ENCODE data around the gene STX19.

The STX19 gene

DNA sequence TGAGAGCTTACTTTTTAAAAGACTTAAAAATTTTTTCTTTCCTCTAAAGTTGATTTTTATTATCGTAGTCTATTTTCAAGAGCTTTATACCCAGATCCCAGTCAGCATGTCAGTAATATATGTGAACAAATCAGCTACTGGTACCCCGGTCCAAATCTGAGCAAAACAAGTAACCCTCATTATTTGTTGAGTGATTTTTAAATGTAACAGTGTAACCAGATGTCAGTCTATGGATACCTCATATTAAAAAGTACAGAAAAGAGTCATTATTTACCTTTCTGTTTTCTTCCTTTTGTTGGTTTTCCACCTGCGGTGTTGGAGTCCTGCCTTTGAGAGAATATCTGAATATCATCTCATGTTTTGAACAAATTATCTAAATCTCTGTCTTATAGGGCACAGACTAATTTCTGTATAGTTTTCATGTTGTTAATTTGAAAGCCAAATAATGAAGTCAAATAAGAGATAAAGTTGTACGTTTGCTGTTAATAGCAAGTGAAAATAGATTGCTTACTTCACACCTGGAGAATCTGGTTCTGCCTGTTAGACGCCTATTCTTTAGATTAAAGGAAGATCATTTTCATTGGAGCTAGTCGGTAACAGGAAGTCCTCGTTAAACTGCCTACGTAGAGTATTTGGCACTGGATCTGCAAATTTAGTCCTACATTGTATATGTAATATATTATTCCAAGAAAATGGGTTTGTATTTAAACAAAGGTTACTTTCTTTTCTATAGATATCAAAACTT, at the start of gene STX19:
STX19 (minus strand) TSS at position 505 of the 745 bp plus-strand sequence. CDS start 13,328 bp downstream, outside the sequence.
- peak within 1 kb of the TSS; percentile 77 for H3K4me3 ChIP-seq (ENCODE audit: low read length)

GRCh38 chr3:94076055-94076454, 47.7 kb upstream of the STX19 start:
- TF ChIP-seq CTCF (IDR thresholded peaks at IDR 0.05; ENCODE audit: insufficient read depth, low read depth, low read length, missing control alignments), result no peak
- DNase-seq (ENCODE audit: low read depth), result peak; percentile 50
- no peak overlapping the region for H3K4me3 ChIP-seq (ENCODE audit: low read length)

More for the DNA sequence above, at the start of gene STX19:
- no peak for TF ChIP-seq CTCF (IDR thresholded peaks at IDR 0.05; ENCODE audit: insufficient read depth, low read depth, low read length, missing control alignments)
- peak; percentile 92 for DNase-seq (ENCODE audit: low read depth)

DNA sequence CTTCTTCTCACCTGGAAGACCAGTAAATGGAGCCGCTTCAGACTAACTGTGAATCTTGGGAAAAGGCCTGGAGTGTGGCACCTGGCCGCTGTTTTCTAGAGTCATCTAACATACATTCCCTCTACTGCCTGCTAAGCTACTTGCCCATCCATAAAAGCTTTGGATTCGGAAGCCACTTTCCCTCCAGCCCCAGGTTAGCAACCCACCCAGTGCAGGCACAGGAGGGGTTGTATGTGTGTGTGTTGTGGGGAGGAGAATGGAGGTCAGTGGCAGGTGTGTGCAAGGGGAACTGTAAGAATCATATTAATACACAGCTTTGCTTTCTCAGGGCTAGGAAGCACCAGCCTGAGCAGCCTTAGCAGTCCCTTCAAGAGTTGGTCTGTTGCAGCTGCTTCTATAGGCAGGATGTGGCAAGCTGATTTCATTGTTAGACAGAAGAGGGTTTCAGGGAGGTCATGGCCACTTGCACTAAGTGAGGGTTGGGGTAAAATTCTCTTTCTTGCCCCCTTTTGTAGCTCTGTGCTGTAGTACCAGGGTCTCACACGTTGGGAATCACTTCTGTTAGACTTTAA, 43.4 kb upstream of the STX19 start:
- no peak for DNase-seq (ENCODE audit: low read depth)
- no peak for TF ChIP-seq CTCF (IDR thresholded peaks at IDR 0.05; ENCODE audit: insufficient read depth, low read depth, low read length, missing control alignments)
- no peak overlapping the region for H3K4me3 ChIP-seq (ENCODE audit: low read length)

DNA sequence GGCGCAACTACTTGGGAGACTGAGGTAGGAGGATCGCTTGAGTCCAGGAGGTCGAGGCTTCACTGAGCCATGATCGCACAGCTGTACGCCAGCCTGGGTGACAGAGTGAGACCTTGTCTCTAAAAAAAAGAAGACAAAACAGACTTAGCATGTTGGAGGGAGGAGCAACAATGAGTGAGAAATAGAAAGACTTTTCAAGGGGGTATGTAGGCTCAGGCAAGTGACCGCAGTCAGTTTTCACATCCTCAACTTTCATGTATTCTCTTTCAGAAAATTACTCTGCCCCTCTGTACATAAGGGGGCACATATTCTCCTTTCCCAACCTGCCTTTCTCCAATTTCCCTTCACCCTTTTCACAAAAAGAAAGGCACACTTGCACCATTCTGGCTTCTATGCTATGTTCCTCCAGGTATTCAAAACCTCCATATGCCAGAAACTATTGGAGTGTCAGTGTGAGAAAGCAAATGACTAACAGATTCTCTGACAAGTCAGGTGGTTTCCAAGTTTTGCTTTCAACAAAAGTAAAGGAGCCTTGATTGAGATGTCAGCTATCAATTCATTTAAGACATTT, 42.0 kb upstream of the STX19 start:
- H3K4me3 ChIP-seq (ENCODE audit: low read length), result no peak overlapping the region
- peak; percentile 9 for DNase-seq (ENCODE audit: low read depth)
- no peak for TF ChIP-seq CTCF (IDR thresholded peaks at IDR 0.05; ENCODE audit: insufficient read depth, low read depth, low read length, missing control alignments)

GRCh38 chr3:94069194-94069813, 40.9 kb upstream of the STX19 start:
- peak; percentile 18 for TF ChIP-seq CTCF (IDR thresholded peaks at IDR 0.05; ENCODE audit: insufficient read depth, low read depth, low read length, missing control alignments)
- H3K4me3 ChIP-seq (ENCODE audit: low read length), result no peak overlapping the region
- DNase-seq (ENCODE audit: low read depth), result peak; percentile 13

GRCh38 chr3:94066506-94067500, 38.4 kb upstream of the STX19 start:
- no peak for DNase-seq (ENCODE audit: low read depth)
- TF ChIP-seq CTCF (IDR thresholded peaks at IDR 0.05; ENCODE audit: insufficient read depth, low read depth, low read length, missing control alignments), result no peak
- H3K4me3 ChIP-seq (ENCODE audit: low read length), result no peak overlapping the region
